ENCODE data around the gene RAB35. TPM values are rescaled to one million over a fixed set of nuclear protein-coding genes. Genes with fewer than 3 reads are reported as not detected.

The RAB35 gene
- total RNA-seq, 1 experiment from 2014 or later: 57.9 TPM

DNA sequence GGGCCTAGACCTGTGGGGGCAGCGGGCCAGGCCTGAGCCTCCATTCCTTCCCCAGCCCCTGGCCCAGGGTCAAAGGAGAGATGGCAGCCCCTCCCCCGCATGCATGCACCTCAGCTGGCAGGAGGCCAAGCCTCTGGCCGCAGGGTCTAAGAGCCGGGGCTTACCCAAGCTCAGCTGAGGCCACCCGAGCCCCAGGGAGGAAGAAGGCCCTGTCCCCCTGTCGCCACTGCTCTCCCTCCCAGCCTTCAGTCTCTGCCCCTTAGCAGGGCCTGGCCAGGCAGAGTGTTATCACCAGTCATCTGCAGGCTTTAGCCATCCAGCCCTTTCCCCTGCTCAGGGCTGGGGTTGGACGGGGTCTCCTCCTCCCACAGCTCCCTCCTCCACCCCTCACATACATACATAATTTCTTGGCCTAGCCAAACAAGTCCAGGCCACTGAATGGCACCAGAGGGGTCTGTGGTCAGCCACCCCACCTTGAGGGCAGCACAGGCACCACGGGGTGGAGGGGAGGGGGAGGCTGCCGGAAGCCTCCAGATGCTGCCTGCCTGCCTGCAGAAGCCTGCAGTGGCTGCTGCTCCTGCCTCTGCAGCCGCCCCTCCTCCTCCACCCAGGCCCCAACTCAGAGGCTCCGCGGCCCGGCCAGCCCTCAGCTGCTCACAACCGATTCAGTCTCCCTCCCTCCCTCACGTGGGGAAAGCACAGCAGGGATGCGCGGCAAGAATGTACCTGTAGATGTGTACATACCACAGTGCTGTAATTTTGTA, 22.8 kb downstream of the RAB35 start:
- peaks cover 23% of the 10 kb centered on the region for H3K4me1 ChIP-seq (ENCODE audit: insufficient read depth, low read length, poor library complexity, severe bottlenecking)
- intact Hi-C loops (cut with micrococcal nuclease; ENCODE audit: unreplicated experiment): no loop called here
- H3K27me3 ChIP-seq (replicated peaks; ENCODE audit: insufficient read depth, low read depth, low read length, poor library complexity): no peaks in the 10 kb centered on the region
- TF ChIP-seq, protein P1, sequence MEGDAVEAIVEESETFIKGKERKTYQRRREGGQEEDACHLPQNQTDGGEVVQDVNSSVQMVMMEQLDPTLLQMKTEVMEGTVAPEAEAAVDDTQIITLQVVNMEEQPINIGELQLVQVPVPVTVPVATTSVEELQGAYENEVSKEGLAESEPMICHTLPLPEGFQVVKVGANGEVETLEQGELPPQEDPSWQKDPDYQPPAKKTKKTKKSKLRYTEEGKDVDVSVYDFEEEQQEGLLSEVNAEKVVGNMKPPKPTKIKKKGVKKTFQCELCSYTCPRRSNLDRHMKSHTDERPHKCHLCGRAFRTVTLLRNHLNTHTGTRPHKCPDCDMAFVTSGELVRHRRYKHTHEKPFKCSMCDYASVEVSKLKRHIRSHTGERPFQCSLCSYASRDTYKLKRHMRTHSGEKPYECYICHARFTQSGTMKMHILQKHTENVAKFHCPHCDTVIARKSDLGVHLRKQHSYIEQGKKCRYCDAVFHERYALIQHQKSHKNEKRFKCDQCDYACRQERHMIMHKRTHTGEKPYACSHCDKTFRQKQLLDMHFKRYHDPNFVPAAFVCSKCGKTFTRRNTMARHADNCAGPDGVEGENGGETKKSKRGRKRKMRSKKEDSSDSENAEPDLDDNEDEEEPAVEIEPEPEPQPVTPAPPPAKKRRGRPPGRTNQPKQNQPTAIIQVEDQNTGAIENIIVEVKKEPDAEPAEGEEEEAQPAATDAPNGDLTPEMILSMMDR (conservative IDR thresholded peaks at IDR 0.05; ENCODE audit: low read depth, low read length): no peak
- TF ChIP-seq EZH2 (IDR thresholded peaks at IDR 0.05; ENCODE audit: borderline replicate concordance, low read depth, low read length, poor library complexity, severe bottlenecking): no peak
- POLR2A ChIA-PET (ENCODE audit: low non-redundant PET): no interaction called here
- no peak overlapping the region for H3K27ac ChIP-seq (ENCODE audit: low read depth, low read length, poor library complexity, severe bottlenecking)
- DNase-seq (ENCODE audit: low spot score): no peak
- H3K4me3 ChIP-seq (ENCODE audit: low read depth, low read length, poor library complexity, severe bottlenecking): no peak overlapping the region
- no TSS peak for BruUV-seq (replicated peaks)
- no peaks in the 10 kb centered on the region for H3K9me3 ChIP-seq (ENCODE audit: low read depth, low read length, poor library complexity, severe bottlenecking)
- peaks cover 4% of the 10 kb centered on the region for H3K36me3 ChIP-seq (ENCODE audit: insufficient read depth, low read length, poor library complexity, severe bottlenecking)
- CTCF ChIA-PET: no interaction called here

- Histone ChIP-seq H3K27me3 (replicated peaks; ENCODE audit: insufficient read depth, low read depth, low read length, poor library complexity) (no peaks in the 10 kb centered on the region), H3K36me3 (ENCODE audit: insufficient read depth, low read length, poor library complexity, severe bottlenecking) (peaks cover 2% of the 10 kb centered on the region), H3K27ac (ENCODE audit: low read depth, low read length, poor library complexity, severe bottlenecking) (no peak overlapping the region), H3K9me3 (ENCODE audit: low read depth, low read length, poor library complexity, severe bottlenecking) (no peaks in the 10 kb centered on the region), H3K4me1 (ENCODE audit: insufficient read depth, low read length, poor library complexity, severe bottlenecking) (peaks cover 23% of the 10 kb centered on the region), H3K4me3 (ENCODE audit: low read depth, low read length, poor library complexity, severe bottlenecking) (no peak overlapping the region)
- BruUV-seq (replicated peaks): no TSS peak
- intact Hi-C loops (cut with micrococcal nuclease; ENCODE audit: unreplicated experiment): no loop called here
- no peak for TF ChIP-seq EZH2 (IDR thresholded peaks at IDR 0.05; ENCODE audit: borderline replicate concordance, low read depth, low read length, poor library complexity, severe bottlenecking)
- TF ChIP-seq, protein P1 (conservative IDR thresholded peaks at IDR 0.05; ENCODE audit: low read depth, low read length): no peak
- ChIA-PET CTCF (no interaction called here), POLR2A (ENCODE audit: low non-redundant PET) (no interaction called here)
- DNase-seq (ENCODE audit: low spot score): no peak
These were observed 23.3 kb downstream of the RAB35 start for GRCh38 chr12:120093336-120093591.

DNA sequence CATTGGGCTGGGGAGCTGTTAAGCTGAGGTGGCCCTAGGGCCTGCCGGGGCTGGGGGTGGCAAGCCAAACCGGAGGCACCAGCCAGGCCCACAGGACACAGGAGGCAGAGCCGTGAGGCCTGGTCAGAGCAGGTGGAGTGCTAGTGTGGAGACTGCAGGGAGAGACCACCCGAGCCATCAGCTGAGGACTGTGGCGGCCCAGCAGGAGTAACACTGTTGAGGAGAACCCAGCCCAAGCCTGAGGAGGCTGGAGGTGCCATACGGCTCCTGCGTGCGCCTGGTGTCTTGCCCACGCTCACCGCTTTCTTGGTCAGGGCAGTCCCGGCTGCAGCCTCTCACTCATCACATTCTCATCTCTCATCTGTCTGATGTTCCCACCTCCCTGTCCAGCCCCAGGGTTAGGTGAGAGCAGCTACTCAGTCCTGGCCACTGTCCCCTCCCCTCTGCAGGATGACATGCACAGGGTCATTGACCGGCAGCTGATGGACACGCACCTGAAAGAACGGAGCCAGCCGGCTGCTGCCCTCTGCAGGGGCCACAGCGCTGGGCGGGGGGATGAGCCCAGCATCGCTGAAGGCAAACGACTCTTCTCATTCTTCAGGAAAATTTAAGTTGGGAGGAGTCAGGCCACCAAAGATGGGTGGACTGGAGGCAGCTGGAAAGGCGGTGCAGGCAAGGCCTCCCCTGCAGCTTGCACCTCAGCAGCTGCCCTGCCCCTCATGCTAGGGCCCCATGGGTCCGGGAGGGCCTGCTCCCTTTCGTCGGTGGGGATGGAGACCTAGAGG, 23.8 kb downstream of the RAB35 start:
- H3K27ac ChIP-seq (ENCODE audit: low read depth, low read length, poor library complexity, severe bottlenecking): no peak overlapping the region

More for the DNA sequence above, 23.8 kb downstream of the RAB35 start:
- ChIA-PET CTCF (no interaction called here), POLR2A (ENCODE audit: low non-redundant PET) (no interaction called here)
- Histone ChIP-seq H3K36me3 (ENCODE audit: insufficient read depth, low read length, poor library complexity, severe bottlenecking) (no peaks in the 10 kb centered on the region), H3K4me1 (ENCODE audit: insufficient read depth, low read length, poor library complexity, severe bottlenecking) (peaks cover 23% of the 10 kb centered on the region), H3K9me3 (ENCODE audit: low read depth, low read length, poor library complexity, severe bottlenecking) (no peaks in the 10 kb centered on the region), H3K27me3 (replicated peaks; ENCODE audit: insufficient read depth, low read depth, low read length, poor library complexity) (no peaks in the 10 kb centered on the region), H3K4me3 (ENCODE audit: low read depth, low read length, poor library complexity, severe bottlenecking) (no peak overlapping the region)
- no peak for DNase-seq (ENCODE audit: low spot score)
- TF ChIP-seq, protein P1 (conservative IDR thresholded peaks at IDR 0.05; ENCODE audit: low read depth, low read length): no peak
- no peak for TF ChIP-seq EZH2 (IDR thresholded peaks at IDR 0.05; ENCODE audit: borderline replicate concordance, low read depth, low read length, poor library complexity, severe bottlenecking)
- intact Hi-C loops (cut with micrococcal nuclease; ENCODE audit: unreplicated experiment): no loop called here
- no TSS peak for BruUV-seq (replicated peaks)

Data from A673 (cell line).